ENCODE measurements around the gene UBE2B.

UBE2B gene

DNA sequence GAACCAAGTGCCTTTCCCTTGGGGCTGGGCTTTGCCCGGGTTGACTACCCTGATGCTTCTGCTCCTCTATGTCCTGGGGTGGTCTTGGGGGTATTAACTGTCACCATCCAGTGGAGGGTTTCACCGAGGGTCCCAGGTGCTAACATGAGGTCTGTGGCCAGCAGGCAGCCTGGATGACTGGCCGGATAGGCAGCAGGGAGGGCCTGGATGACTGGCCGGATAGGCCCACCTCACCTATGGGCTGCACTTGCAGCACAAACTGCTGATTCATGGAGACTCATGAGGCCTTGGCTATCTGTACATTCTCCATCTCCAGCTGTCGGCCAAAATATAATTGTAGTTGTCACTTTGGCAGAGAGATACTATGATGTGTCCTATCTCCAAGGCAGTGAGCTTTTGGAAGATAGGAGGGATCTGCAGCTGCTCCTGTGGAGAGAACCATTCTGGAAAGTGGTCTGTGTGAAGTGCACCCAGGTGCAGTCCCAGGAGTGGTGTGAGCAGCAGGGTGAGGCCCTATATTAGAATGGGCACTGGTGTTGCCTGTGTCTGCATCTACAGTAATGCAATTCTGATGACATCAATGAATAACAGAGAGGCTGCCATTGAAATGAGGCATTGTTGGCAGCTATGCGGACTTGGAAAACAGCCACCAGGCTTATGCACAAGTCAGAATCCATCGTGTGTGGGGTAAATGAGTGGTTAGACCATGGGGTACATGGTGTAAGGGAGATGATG lies 66.6 kb downstream of the UBE2B start:
- no peak for DNase-seq (ENCODE audit: low spot score)

- no peak for DNase-seq (ENCODE audit: low spot score)
Observed at GRCh38 chr5:134438721-134439123, 67.4 kb downstream of the UBE2B start.

- no peak for DNase-seq (ENCODE audit: low spot score)
Observed at GRCh38 chr5:134439210-134439654, 67.9 kb downstream of the UBE2B start.

GRCh38 chr5:134440201-134440755 lies 68.9 kb downstream of the UBE2B start:
- DNase-seq (ENCODE audit: low spot score), result no peak

Measured in CD4-positive, alpha-beta T cell treated with Interleukin-6 at 100 ng/mL for 8 hours (primary cell).